Nephron (organoid): ENCODE data around the gene ETV3.

Source experiments
- H3K27ac Mint-ChIP-seq, 3 experiments: 2 replicates each; pipeline ENCODE4 v1.8.0; 2020; ENCODE audit warnings: mixed read lengths in 3 of 3, mild to moderate bottlenecking in 2 of 3, moderate library complexity in 1 of 3
- H3K27me3 Mint-ChIP-seq: 2 replicates; pipeline ENCODE4 v1.8.0; 2021; ENCODE audit warnings: low read depth, mild to moderate bottlenecking, moderate library complexity, mixed read lengths
- H3K36me3 Mint-ChIP-seq: 2 replicates; pipeline ENCODE4 v1.8.0; 2020; ENCODE audit warnings: low read depth, mixed read lengths
- H3K4me1 Mint-ChIP-seq: 2 replicates; pipeline ENCODE4 v1.8.0; 2020; ENCODE audit warnings: mixed read lengths
- H3K4me3 Mint-ChIP-seq, 3 experiments: 2 replicates each; pipeline ENCODE4 v1.8.0; 2020; ENCODE audit warnings: mild to moderate bottlenecking in 3 of 3, mixed read lengths in 3 of 3, moderate library complexity in 2 of 3
- H3K9me3 Mint-ChIP-seq: 2 replicates; pipeline ENCODE4 v1.8.0; 2020; ENCODE audit warnings: mixed read lengths
- TF ChIP-seq, protein P1 (sequence below), 3 experiments: fragments of 200-600 bp; sonication (generic); IDR thresholded peaks; one replicate each; pipeline ENCODE4 v1.5.0; 2021; ENCODE audit warnings: antibody characterized with exemption in 3 of 3; ENCODE audit not compliant: unreplicated experiment in 3 of 3

Gene ETV3

DNA sequence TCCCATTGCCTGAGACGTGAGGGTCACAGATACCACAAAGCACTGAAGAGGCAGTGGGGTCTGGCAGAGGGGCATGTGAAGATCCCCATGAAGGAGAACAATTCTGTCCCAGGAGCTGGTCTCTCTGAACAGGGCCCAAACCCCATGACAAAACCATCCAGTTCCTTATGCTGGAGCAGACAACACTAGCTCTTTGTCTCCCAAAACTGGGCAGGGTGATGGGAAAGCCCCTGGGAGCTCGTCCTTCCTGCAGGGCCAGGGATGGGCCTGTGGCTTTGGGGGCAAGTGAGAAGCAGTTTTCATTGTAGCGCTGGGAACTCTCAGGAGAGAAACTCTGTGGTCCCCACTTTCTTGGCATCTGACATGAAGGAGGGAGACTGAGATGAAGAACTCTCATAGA is 47.4 kb downstream of the ETV3 start:
- H3K27ac Mint-ChIP-seq, result peak overlapping the region; percentile 80 to 99 (median 97)
- peaks cover 3% of the 10 kb centered on the region for H3K27me3 Mint-ChIP-seq
- peaks cover 34% of the 10 kb centered on the region for H3K4me1 Mint-ChIP-seq
- TF ChIP-seq, protein P1, sequence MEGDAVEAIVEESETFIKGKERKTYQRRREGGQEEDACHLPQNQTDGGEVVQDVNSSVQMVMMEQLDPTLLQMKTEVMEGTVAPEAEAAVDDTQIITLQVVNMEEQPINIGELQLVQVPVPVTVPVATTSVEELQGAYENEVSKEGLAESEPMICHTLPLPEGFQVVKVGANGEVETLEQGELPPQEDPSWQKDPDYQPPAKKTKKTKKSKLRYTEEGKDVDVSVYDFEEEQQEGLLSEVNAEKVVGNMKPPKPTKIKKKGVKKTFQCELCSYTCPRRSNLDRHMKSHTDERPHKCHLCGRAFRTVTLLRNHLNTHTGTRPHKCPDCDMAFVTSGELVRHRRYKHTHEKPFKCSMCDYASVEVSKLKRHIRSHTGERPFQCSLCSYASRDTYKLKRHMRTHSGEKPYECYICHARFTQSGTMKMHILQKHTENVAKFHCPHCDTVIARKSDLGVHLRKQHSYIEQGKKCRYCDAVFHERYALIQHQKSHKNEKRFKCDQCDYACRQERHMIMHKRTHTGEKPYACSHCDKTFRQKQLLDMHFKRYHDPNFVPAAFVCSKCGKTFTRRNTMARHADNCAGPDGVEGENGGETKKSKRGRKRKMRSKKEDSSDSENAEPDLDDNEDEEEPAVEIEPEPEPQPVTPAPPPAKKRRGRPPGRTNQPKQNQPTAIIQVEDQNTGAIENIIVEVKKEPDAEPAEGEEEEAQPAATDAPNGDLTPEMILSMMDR (IDR thresholded peaks at IDR 0.05; ENCODE audit: unreplicated experiment in 3 of 3), result no peak
- no peaks in the 10 kb centered on the region for H3K36me3 Mint-ChIP-seq
- no peaks in the 10 kb centered on the region for H3K9me3 Mint-ChIP-seq
- H3K4me3 Mint-ChIP-seq, result peak overlapping the region in 2 of 3 experiments; percentile 46 to 66

DNA sequence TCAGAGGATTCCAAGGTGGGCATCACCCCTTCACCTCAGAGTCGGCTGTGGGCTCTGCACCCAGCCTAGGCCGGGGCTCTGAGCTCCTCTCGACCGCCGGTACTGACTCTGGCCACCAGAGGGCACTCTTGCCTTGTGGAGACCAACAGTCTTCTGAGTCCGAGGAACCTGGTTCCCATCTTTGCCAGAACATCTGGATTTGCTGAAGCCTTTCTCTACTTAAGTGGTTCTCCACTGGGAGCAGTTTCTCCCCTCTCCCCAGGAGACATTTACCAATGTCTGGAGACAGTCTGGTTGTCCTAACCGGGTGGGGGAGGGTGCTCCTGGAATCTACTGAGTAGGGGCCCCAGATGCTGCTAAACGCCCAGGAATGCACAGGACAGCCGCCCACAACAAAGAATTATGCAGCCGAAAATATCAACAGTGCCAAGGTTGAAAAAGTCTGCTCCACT is 48.0 kb downstream of the ETV3 start:
- TF ChIP-seq, protein P1 (IDR thresholded peaks at IDR 0.05; ENCODE audit: unreplicated experiment in 3 of 3), result peak; percentile 91 to 96 (median 95)
- H3K9me3 Mint-ChIP-seq, result no peaks in the 10 kb centered on the region
- peak overlapping the region; percentile 80 to 99 (median 97) for H3K27ac Mint-ChIP-seq
- peak overlapping the region in 2 of 3 experiments; percentile 46 to 66 for H3K4me3 Mint-ChIP-seq
- peaks cover 34% of the 10 kb centered on the region for H3K4me1 Mint-ChIP-seq
- H3K36me3 Mint-ChIP-seq, result no peaks in the 10 kb centered on the region
- H3K27me3 Mint-ChIP-seq, result peaks cover 3% of the 10 kb centered on the region

DNA sequence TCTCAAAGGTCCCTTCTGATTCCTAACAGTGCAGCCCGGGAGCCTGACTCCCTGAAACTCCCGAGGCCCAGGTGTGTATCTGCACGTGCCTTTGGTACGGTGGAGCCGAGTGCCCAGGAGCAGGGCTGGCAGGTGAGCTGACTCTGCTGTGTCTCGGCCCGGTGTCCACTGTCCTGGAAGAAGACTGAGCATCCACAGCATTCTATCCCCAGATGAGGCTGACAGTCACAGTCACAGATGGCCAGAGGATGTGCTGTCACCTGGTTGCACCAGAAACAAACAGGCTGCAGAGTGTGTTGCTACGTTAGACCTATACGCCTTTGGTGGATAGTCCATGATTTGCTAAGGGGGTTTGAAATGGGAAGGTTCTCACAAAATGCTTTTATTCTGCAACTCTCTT is 48.4 kb downstream of the ETV3 start:
- no peak overlapping the region for H3K4me3 Mint-ChIP-seq
- TF ChIP-seq, protein P1 (IDR thresholded peaks at IDR 0.05; ENCODE audit: unreplicated experiment in 3 of 3), result no peak
- peaks cover 34% of the 10 kb centered on the region for H3K4me1 Mint-ChIP-seq
- H3K9me3 Mint-ChIP-seq, result no peaks in the 10 kb centered on the region
- H3K27me3 Mint-ChIP-seq, result peaks cover 3% of the 10 kb centered on the region
- H3K27ac Mint-ChIP-seq, result peak overlapping the region; percentile 80 to 99 (median 97)
- no peaks in the 10 kb centered on the region for H3K36me3 Mint-ChIP-seq

DNA sequence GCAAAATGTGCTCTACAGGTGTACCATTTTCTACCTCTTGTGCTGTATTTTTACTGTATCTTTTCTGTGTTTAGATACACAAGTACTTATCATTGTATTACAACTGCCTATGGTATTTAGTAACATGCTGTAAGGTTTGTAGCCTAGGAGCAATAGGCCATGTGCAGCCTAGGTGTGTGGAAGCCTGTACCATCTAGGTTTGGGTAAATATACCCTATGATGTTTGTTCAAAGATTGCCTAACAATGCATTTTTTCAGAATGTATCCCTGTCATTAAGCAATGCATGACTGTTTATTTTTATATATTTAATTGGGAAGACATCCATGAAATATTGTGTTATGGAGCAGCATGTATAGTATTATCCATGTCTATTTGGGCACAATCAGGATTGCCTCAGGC is 49.6 kb downstream of the ETV3 start:
- Mint-ChIP-seq H3K27me3 (peaks cover 3% of the 10 kb centered on the region), H3K9me3 (no peaks in the 10 kb centered on the region), H3K4me1 (peaks cover 25% of the 10 kb centered on the region), H3K27ac (no peak overlapping the region), H3K4me3 (no peak overlapping the region), H3K36me3 (no peaks in the 10 kb centered on the region)
- TF ChIP-seq, protein P1 (IDR thresholded peaks at IDR 0.05; ENCODE audit: unreplicated experiment in 3 of 3), result no peak

DNA sequence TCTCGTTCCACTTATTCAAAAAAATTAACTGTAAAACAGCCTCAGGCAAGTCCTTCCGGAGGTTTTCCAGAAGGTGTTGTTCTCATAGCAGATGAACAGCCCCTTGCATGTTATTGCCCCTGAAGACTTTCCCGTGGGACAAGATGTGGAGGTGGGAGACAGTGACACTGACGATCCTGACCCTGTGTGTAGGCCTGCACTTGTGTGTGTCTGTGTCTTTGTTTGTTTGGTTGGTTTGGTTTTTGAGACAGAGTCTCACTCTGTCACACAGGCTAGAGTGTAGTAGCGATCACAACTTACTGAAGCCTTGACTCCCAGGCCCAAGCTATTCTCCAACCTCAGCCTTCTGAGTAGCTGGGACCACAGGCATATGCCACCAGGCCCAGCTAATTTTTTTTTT is 51.2 kb downstream of the ETV3 start:
- H3K9me3 Mint-ChIP-seq, result no peaks in the 10 kb centered on the region
- TF ChIP-seq, protein P1 (IDR thresholded peaks at IDR 0.05; ENCODE audit: unreplicated experiment in 3 of 3), result no peak
- peaks cover 20% of the 10 kb centered on the region for H3K4me1 Mint-ChIP-seq
- peaks cover 2% of the 10 kb centered on the region for H3K27me3 Mint-ChIP-seq
- no peak overlapping the region for H3K4me3 Mint-ChIP-seq
- H3K36me3 Mint-ChIP-seq, result no peaks in the 10 kb centered on the region
- H3K27ac Mint-ChIP-seq, result no peak overlapping the region

DNA sequence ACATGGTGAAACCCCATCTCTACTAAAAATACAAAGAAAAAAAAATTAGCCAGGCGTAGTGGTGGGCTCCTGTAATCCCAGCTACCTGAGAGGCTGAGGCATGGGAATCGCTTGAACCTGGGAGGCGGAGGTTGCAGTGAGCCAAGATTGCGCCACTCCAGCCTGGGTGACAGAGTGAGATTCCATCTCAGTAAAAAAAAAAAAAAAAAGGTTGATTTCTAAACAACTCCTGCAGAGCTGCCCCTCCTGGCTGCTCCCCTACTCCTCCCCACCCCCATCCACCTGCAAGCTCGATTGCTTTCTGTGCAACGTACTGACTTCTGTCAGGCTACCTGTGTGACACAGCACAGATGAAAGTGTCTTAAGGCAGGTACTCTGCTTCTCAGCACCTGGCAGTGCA is 51.9 kb downstream of the ETV3 start:
- no peak overlapping the region for H3K4me3 Mint-ChIP-seq
- H3K27me3 Mint-ChIP-seq, result no peaks in the 10 kb centered on the region
- no peaks in the 10 kb centered on the region for H3K9me3 Mint-ChIP-seq
- no peaks in the 10 kb centered on the region for H3K36me3 Mint-ChIP-seq
- H3K27ac Mint-ChIP-seq, result no peak overlapping the region
- H3K4me1 Mint-ChIP-seq, result peaks cover 17% of the 10 kb centered on the region
- TF ChIP-seq, protein P1 (IDR thresholded peaks at IDR 0.05; ENCODE audit: unreplicated experiment in 3 of 3), result no peak
